Activated T-cell treated with anti-CD3 and anti-CD28 coated beads, Interleukin-2, amount 50 U/mL, for 4 hours (primary cell): Measurements from ENCODE around the gene DBNDD2. TPM values are rescaled to one million over a fixed set of nuclear protein-coding genes. Genes with fewer than 3 reads are reported as not detected.

ENCODE experiments used
- ATAC-seq, 2 donors: fragments of 200-7000 bp; cut with Tn5 transposase; one replicate each; pipeline ENCODE4 v1.10.0; 2021
- DNase-seq: peaks from one replicate; pipeline ENCODE4 v3.0.0-alpha.2; 2020
- H3K27me3 Mint-ChIP-seq: one replicate; pipeline ENCODE4 v1.8.0; 2021; ENCODE audit warnings: low read depth, mixed read lengths
- H3K36me3 Mint-ChIP-seq: one replicate; pipeline ENCODE4 v1.8.0; 2022; ENCODE audit warnings: mixed read lengths; ENCODE audit not compliant: insufficient read depth
- H3K4me1 Mint-ChIP-seq: one replicate; pipeline ENCODE4 v1.8.0; 2021; ENCODE audit warnings: low read depth, mixed read lengths
- H3K4me3 Mint-ChIP-seq: one replicate; pipeline ENCODE4 v1.8.0; 2021; ENCODE audit warnings: mild to moderate bottlenecking, moderate library complexity, mixed read lengths
- H3K9me3 Mint-ChIP-seq: one replicate; pipeline ENCODE4 v1.8.0; 2021; ENCODE audit warnings: mixed read lengths
- total RNA-seq, 3 donors: library from RNA; stranded (reverse); gene quantifications; one replicate each; pipeline ENCODE4 v1.2.1, GENCODE V29; 2021

Gene DBNDD2
- total RNA-seq, 3 donors from 2014 or later = 9.7 to 13.3 (median 12.5) TPM

- DNase-seq (no peak), ATAC-seq (no peak)
- H3K36me3 Mint-ChIP-seq = peaks cover 15% of the 10 kb centered on the region
- H3K9me3 Mint-ChIP-seq = no peaks in the 10 kb centered on the region
- H3K4me3 Mint-ChIP-seq = no peak overlapping the region
- no peaks in the 10 kb centered on the region for H3K27me3 Mint-ChIP-seq
- H3K4me1 Mint-ChIP-seq = peaks cover 45% of the 10 kb centered on the region
These were observed 35.8 kb upstream of the DBNDD2 start for GRCh38 chr20:45372241-45372640.

- peaks cover 40% of the 10 kb centered on the region for H3K4me1 Mint-ChIP-seq
- peaks cover 15% of the 10 kb centered on the region for H3K36me3 Mint-ChIP-seq
- no peaks in the 10 kb centered on the region for H3K27me3 Mint-ChIP-seq
- peak overlapping the region; percentile 85 for H3K4me3 Mint-ChIP-seq
- DNase-seq (no peak), ATAC-seq (peak in 1 of 2 donors; percentile 2)
- no peaks in the 10 kb centered on the region for H3K9me3 Mint-ChIP-seq
These were observed 35.3 kb upstream of the DBNDD2 start for GRCh38 chr20:45372646-45373352.

GRCh38 chr20:45373353-45374100 is 34.6 kb upstream of the DBNDD2 start:
- H3K9me3 Mint-ChIP-seq = no peaks in the 10 kb centered on the region
- ATAC-seq (peak; percentile 95), DNase-seq (peak; percentile 92)
- H3K27me3 Mint-ChIP-seq = no peaks in the 10 kb centered on the region
- peaks cover 33% of the 10 kb centered on the region for H3K4me1 Mint-ChIP-seq
- peaks cover 8% of the 10 kb centered on the region for H3K36me3 Mint-ChIP-seq
- H3K4me3 Mint-ChIP-seq = peak overlapping the region; percentile 85

- no peak for DNase-seq
- H3K9me3 Mint-ChIP-seq = no peaks in the 10 kb centered on the region
- peak overlapping the region; percentile 85 for H3K4me3 Mint-ChIP-seq
- no peaks in the 10 kb centered on the region for H3K27me3 Mint-ChIP-seq
- peaks cover 4% of the 10 kb centered on the region for H3K36me3 Mint-ChIP-seq
- H3K4me1 Mint-ChIP-seq = peaks cover 27% of the 10 kb centered on the region
- ATAC-seq = no peak
These were observed 34.0 kb upstream of the DBNDD2 start for GRCh38 chr20:45374101-45374467.

GRCh38 chr20:45374966-45375365 is 33.1 kb upstream of the DBNDD2 start:
- Mint-ChIP-seq H3K9me3 (no peaks in the 10 kb centered on the region), H3K36me3 (peaks cover 4% of the 10 kb centered on the region), H3K4me1 (peaks cover 24% of the 10 kb centered on the region), H3K4me3 (no peak overlapping the region), H3K27me3 (no peaks in the 10 kb centered on the region)
- DNase-seq (no peak), ATAC-seq (no peak)

GRCh38 chr20:45377269-45377668 is 30.8 kb upstream of the DBNDD2 start:
- no peaks in the 10 kb centered on the region for H3K27me3 Mint-ChIP-seq
- DNase-seq (no peak), ATAC-seq (no peak)
- no peak overlapping the region for H3K4me3 Mint-ChIP-seq
- H3K4me1 Mint-ChIP-seq = peaks cover 19% of the 10 kb centered on the region
- no peaks in the 10 kb centered on the region for H3K9me3 Mint-ChIP-seq
- H3K36me3 Mint-ChIP-seq = peaks cover 8% of the 10 kb centered on the region

- Mint-ChIP-seq H3K36me3 (peaks cover 11% of the 10 kb centered on the region), H3K4me1 (peaks cover 12% of the 10 kb centered on the region), H3K27me3 (no peaks in the 10 kb centered on the region), H3K4me3 (no peak within 1 kb of the TSS), H3K9me3 (no peaks in the 10 kb centered on the region)
- ATAC-seq = no peak
- no peak for DNase-seq
These were observed 29.9 kb upstream of the DBNDD2 start, which contains the start of gene TP53TG5 for GRCh38 chr20:45378191-45378590. TSS of gene TP53TG5 (minus strand) at chr20:45378325. CDS start at chr20:45378236, 89 bp downstream.

GRCh38 chr20:45387274-45387673 is 20.8 kb upstream of the DBNDD2 start:
- ATAC-seq (peak in 1 of 2 donors; percentile 32), DNase-seq (no peak)
- peaks cover 7% of the 10 kb centered on the region for H3K4me1 Mint-ChIP-seq
- H3K27me3 Mint-ChIP-seq = no peaks in the 10 kb centered on the region
- no peak overlapping the region for H3K4me3 Mint-ChIP-seq
- H3K36me3 Mint-ChIP-seq = peaks cover 13% of the 10 kb centered on the region
- no peaks in the 10 kb centered on the region for H3K9me3 Mint-ChIP-seq

- DNase-seq (no peak), ATAC-seq (no peak)
- H3K4me1 Mint-ChIP-seq = peaks cover 7% of the 10 kb centered on the region
- H3K4me3 Mint-ChIP-seq = no peak overlapping the region
- no peaks in the 10 kb centered on the region for H3K27me3 Mint-ChIP-seq
- H3K36me3 Mint-ChIP-seq = peaks cover 12% of the 10 kb centered on the region
- no peaks in the 10 kb centered on the region for H3K9me3 Mint-ChIP-seq
These were observed 17.2 kb upstream of the DBNDD2 start for GRCh38 chr20:45390931-45391330.

- Mint-ChIP-seq H3K27me3 (no peaks in the 10 kb centered on the region), H3K4me1 (peaks cover 7% of the 10 kb centered on the region), H3K9me3 (no peaks in the 10 kb centered on the region), H3K4me3 (no peak overlapping the region), H3K36me3 (peaks cover 12% of the 10 kb centered on the region)
- no peak for ATAC-seq
- no peak for DNase-seq
These were observed 16.5 kb upstream of the DBNDD2 start for GRCh38 chr20:45391559-45391958.

- no peaks in the 10 kb centered on the region for H3K9me3 Mint-ChIP-seq
- ATAC-seq (no peak), DNase-seq (no peak)
- no peak overlapping the region for H3K4me3 Mint-ChIP-seq
- H3K36me3 Mint-ChIP-seq = peaks cover 6% of the 10 kb centered on the region
- H3K27me3 Mint-ChIP-seq = no peaks in the 10 kb centered on the region
- H3K4me1 Mint-ChIP-seq = peaks cover 3% of the 10 kb centered on the region
These were observed 15.4 kb upstream of the DBNDD2 start for GRCh38 chr20:45392733-45393132.

GRCh38 chr20:45394221-45395113 is 13.6 kb upstream of the DBNDD2 start:
- Mint-ChIP-seq H3K36me3 (peaks cover 6% of the 10 kb centered on the region), H3K4me1 (peaks cover 5% of the 10 kb centered on the region), H3K9me3 (peaks cover 3% of the 10 kb centered on the region), H3K27me3 (no peaks in the 10 kb centered on the region), H3K4me3 (no peak overlapping the region)
- no peak for DNase-seq
- ATAC-seq = no peak

- Mint-ChIP-seq H3K36me3 (peaks cover 10% of the 10 kb centered on the region), H3K4me1 (peaks cover 5% of the 10 kb centered on the region), H3K27me3 (no peaks in the 10 kb centered on the region), H3K4me3 (no peak overlapping the region), H3K9me3 (peaks cover 9% of the 10 kb centered on the region)
- no peak for DNase-seq
- no peak for ATAC-seq
These were observed 13.0 kb upstream of the DBNDD2 start for GRCh38 chr20:45395114-45395415.

- H3K36me3 Mint-ChIP-seq = peaks cover 17% of the 10 kb centered on the region
- no peaks in the 10 kb centered on the region for H3K27me3 Mint-ChIP-seq
- H3K4me3 Mint-ChIP-seq = no peak overlapping the region
These were observed 9.1 kb upstream of the DBNDD2 start for GRCh38 chr20:45399018-45399417.

More at GRCh38 chr20:45399018-45399417, 9.1 kb upstream of the DBNDD2 start:
- DNase-seq (no peak), ATAC-seq (no peak)
- Mint-ChIP-seq H3K9me3 (peaks cover 11% of the 10 kb centered on the region), H3K4me1 (peaks cover 2% of the 10 kb centered on the region)
